B cell (primary cell): Measurements from ENCODE around the gene SLC35E3. TPM values are rescaled to one million over a fixed set of nuclear protein-coding genes. Genes with fewer than 3 reads are reported as not detected.
"Not testable (repeated sequence)": the region's sequence is repeated elsewhere in the genome, so short reads cannot be mapped to it uniquely, and the experiment has no call there.

Experiments
- ATAC-seq: fragments of 200-7000 bp; cut with Tn5 transposase; one replicate; pipeline ENCODE4 v1.10.0; 2021; ENCODE audit warnings: low read depth, mild to moderate bottlenecking, moderate number of reproducible peaks, moderate library complexity
- CTCF ChIA-PET: fragments of 350-600 bp; sonication (Branson Sonifier 250); formaldehyde crosslinking; loops from one replicate; lab custom pipeline; 2021; ENCODE audit warnings: antibody characterized with exemption, inconsistent platforms; lab: Charles Lee
- POLR2A ChIA-PET: fragments of 350-600 bp; sonication (Branson Sonifier 250); formaldehyde crosslinking; loops from one replicate; lab custom pipeline; 2021; ENCODE audit warnings: antibody characterized with exemption; lab: Charles Lee
- DNase-seq: peaks from one replicate; pipeline ENCODE4 v3.0.0; 2013
- H2AFZ ChIP-seq: 2 replicates; pipeline ENCODE4 v1.6.1; 2012; ENCODE audit warnings: mild to moderate bottlenecking, low read depth, low read length; ENCODE audit not compliant: insufficient read depth, poor library complexity, severe bottlenecking
- H3K27ac ChIP-seq, 2 donors: 1 replicate in 1 of 2; 2 replicates in 1 of 2; pipeline ENCODE4 v1.5.1; 2012 to 2013; ENCODE audit warnings: low read length in 2 of 2, mild to moderate bottlenecking in 2 of 2, moderate library complexity in 1 of 2
- H3K27me3 ChIP-seq, 4 experiments: fragments of 200-600 bp in 1 of 4; sonication (generic) in 1 of 4; replicated peaks in 1 of 4; 1 replicate in 2 of 4; 2 replicates in 2 of 4; pipeline versions ENCODE4 v1.6.1 to v1.7.0; 2013 to 2016; ENCODE audit warnings: low read length in 3 of 4, mild to moderate bottlenecking in 2 of 4, mixed read lengths in 1 of 4, moderate library complexity in 1 of 4; ENCODE audit not compliant: insufficient read depth in 4 of 4, control insufficient read depth in 3 of 4; ENCODE audit errors: control extremely low read depth in 1 of 4
- H3K36me3 ChIP-seq, 2 experiments: replicated peaks in 1 of 2; 1 replicate in 1 of 2; 2 replicates in 1 of 2; pipeline versions ENCODE4 v1.6.1 to v1.7.1; 2013; ENCODE audit warnings: low read length in 1 of 2; ENCODE audit not compliant: insufficient read depth in 2 of 2, control insufficient read depth in 1 of 2; ENCODE audit errors: control extremely low read depth in 1 of 2, extremely low read depth in 1 of 2
- H3K4me1 ChIP-seq, 2 donors: fragments of 200-600 bp in 1 of 2; sonication (generic) in 1 of 2; 1 replicate in 1 of 2; 2 replicates in 1 of 2; pipeline versions ENCODE4 v1.5.1 to v1.6.1; 2013 to 2017; ENCODE audit warnings: low read length in 2 of 2; ENCODE audit not compliant: control insufficient read depth in 2 of 2, insufficient read depth in 2 of 2
- H3K4me2 ChIP-seq: replicated peaks from 2 replicates; pipeline ENCODE3; 2012; ENCODE audit warnings: mild to moderate bottlenecking, low read depth, low read length; ENCODE audit not compliant: poor library complexity, severe bottlenecking
- H3K4me3 ChIP-seq, 5 experiments: fragments of 200-600 bp in 1 of 5; sonication (generic) in 1 of 5; 1 replicate in 3 of 5; 2 replicates in 2 of 5; pipeline versions ENCODE4 v1.5.1 to v1.7.0; 2011 to 2016; ENCODE audit warnings: low read length in 4 of 5, mild to moderate bottlenecking in 4 of 5, low read depth in 2 of 5, control low read depth in 1 of 5, moderate library complexity in 1 of 5; ENCODE audit not compliant: insufficient read depth in 1 of 5; ENCODE audit errors: control extremely low read depth in 1 of 5, extremely low read depth in 1 of 5
- H3K79me2 ChIP-seq: fragments of 200-600 bp; sonication (generic); one replicate; pipeline ENCODE4 v1.6.0; 2016; ENCODE audit warnings: low read length; ENCODE audit not compliant: control insufficient read depth, insufficient read depth
- H3K9ac ChIP-seq: fragments of 200-600 bp; sonication (generic); 2 replicates; pipeline ENCODE4 v1.6.1; 2017; ENCODE audit warnings: mild to moderate bottlenecking, low read length, moderate library complexity
- H3K9me3 ChIP-seq, 3 donors: one replicate each; pipeline versions ENCODE4 v1.6.1 to v1.7.1; 2013; ENCODE audit warnings: low read length in 2 of 3; ENCODE audit not compliant: control insufficient read depth in 2 of 3, insufficient read depth in 1 of 3; ENCODE audit errors: control extremely low read depth in 1 of 3
- H4K20me1 ChIP-seq: 2 replicates; pipeline ENCODE4 v1.6.0; 2012; ENCODE audit warnings: mild to moderate bottlenecking, low read length; ENCODE audit not compliant: insufficient read depth, control insufficient read depth, poor library complexity, severe bottlenecking
- H3K27ac Mint-ChIP-seq: one replicate; pipeline ENCODE4 v1.8.0; 2021; ENCODE audit warnings: mixed read lengths
- H3K27me3 Mint-ChIP-seq: one replicate; pipeline ENCODE4 v1.8.0; 2021; ENCODE audit warnings: mixed read lengths
- H3K4me1 Mint-ChIP-seq: one replicate; pipeline ENCODE4 v1.8.0; 2021; ENCODE audit warnings: mixed read lengths
- H3K4me3 Mint-ChIP-seq: one replicate; pipeline ENCODE4 v1.8.0; 2021; ENCODE audit warnings: mixed read lengths
- H3K9me3 Mint-ChIP-seq: one replicate; pipeline ENCODE4 v1.8.0; 2022; ENCODE audit warnings: mixed read lengths; ENCODE audit not compliant: insufficient read depth
- EZH2 ChIP-seq: IDR thresholded peaks from 2 replicates; pipeline ENCODE4 v1.6.1; 2012; ENCODE audit warnings: borderline replicate concordance, low read depth, mild to moderate bottlenecking, moderate library complexity, low read length; ENCODE audit not compliant: insufficient read depth, poor library complexity, severe bottlenecking
- WGBS: methylation state at CpG from one replicate; pipeline ENCODE4 v1.1.5; 2013; ENCODE audit warnings: missing lambda C conversion rate; ENCODE audit not compliant: insufficient coverage; 5-methylcytosine and 5-hydroxymethylcytosine counted together
- intact Hi-C: fragments of 100-400 bp; cut with micrococcal nuclease; formaldehyde crosslinking; loops from one replicate; pipeline ENCODE4 v1.10.0; 2022
- polyA plus RNA-seq: library from polyadenylated mRNA; depleted of rRNA; stranded (reverse); fragments of >200 nt; gene quantifications from 2 replicates; pipeline ENCODE4 v1.2.3, GENCODE V29; 2012
- total RNA-seq, 2 donors: library from RNA; stranded (reverse); fragments of 120-200 nt in 1 of 2; gene quantifications; 1 replicate in 1 of 2; 2 replicates in 1 of 2; pipeline versions ENCODE4 v1.2.3 to v1.2.4, GENCODE V29; 2013 to 2022
- TF ChIP-seq, protein P1 (sequence below): fragments of 200-600 bp; IDR thresholded peaks from one replicate; pipeline ENCODE4 v1.8.0; 2022; ENCODE audit warnings: antibody characterized with exemption, mild to moderate bottlenecking

The SLC35E3 gene
- total and polyA plus RNA-seq, 2 donors (not counting 1 experiment from before 2014, with no cell fraction given), result 7.0 to 15.1 TPM

DNA sequence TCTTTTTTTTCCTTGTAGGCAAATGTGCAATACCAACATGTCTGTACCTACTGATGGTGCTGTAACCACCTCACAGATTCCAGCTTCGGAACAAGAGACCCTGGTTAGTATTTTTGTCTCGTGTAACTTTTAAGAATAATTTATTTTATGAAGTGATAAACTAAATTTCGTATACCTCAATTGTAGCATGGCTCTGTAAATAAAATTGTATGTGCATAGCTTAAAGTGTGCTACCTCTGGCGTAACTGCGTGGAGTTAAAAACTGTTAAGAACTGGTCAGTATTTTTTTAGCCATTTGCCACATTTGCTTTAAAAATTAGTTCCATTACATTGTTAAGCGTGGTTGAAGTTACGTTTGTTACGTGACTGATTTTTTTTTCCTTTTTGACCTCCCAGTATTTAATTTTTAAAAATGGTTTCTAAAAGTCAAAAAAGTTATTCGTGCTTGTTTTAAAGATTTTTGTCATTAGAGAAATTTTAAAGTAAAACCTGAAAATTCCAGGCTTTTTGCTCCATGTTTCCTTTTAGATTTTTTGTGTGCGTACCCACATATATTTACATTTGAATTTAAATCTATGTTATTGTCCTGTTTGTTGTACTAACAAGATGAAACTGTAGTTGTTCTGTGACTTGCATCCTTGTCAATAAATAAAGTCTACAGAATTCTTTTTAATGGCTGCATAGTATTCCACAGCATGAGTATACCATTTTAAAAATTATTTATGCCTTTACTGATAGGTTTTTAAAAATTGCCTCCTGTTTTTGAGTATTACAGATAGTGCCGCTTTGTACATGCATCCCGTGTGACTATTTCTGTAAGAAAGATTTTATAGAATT, 63.4 kb downstream of the SLC35E3 start:
- 83% methylated on average over 4 of the region's 12 CpGs for WGBS
- no peaks in the 10 kb centered on the region for H3K27me3 Mint-ChIP-seq
- peak overlapping the region; percentile 97 for H3K4me3 Mint-ChIP-seq
- intact Hi-C loops, result loop anchor here (2.0 to 10.0 kb wide), 4 partner anchors 451 to 1162 kb away; partner anchors contain the start of genes DYRK2 and IL26
- TF ChIP-seq, protein P1, sequence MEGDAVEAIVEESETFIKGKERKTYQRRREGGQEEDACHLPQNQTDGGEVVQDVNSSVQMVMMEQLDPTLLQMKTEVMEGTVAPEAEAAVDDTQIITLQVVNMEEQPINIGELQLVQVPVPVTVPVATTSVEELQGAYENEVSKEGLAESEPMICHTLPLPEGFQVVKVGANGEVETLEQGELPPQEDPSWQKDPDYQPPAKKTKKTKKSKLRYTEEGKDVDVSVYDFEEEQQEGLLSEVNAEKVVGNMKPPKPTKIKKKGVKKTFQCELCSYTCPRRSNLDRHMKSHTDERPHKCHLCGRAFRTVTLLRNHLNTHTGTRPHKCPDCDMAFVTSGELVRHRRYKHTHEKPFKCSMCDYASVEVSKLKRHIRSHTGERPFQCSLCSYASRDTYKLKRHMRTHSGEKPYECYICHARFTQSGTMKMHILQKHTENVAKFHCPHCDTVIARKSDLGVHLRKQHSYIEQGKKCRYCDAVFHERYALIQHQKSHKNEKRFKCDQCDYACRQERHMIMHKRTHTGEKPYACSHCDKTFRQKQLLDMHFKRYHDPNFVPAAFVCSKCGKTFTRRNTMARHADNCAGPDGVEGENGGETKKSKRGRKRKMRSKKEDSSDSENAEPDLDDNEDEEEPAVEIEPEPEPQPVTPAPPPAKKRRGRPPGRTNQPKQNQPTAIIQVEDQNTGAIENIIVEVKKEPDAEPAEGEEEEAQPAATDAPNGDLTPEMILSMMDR, result no peak
- no peak for TF ChIP-seq EZH2
- Histone ChIP-seq H3K9me3 (no peaks in the 10 kb centered on the region), H3K4me1 (peaks cover 11% of the 10 kb centered on the region in 2 donors), H3K27me3 (no peaks in the 10 kb centered on the region), H3K36me3 (peaks cover 5 to 23% of the 10 kb centered on the region in 2 experiments), H3K4me3 (peak overlapping the region; percentile 65 to 95 (median 84)), H3K27ac (peak overlapping the region; percentile 92 to 95), H3K4me2 (peak overlapping the region; percentile 85), H2AFZ (peak overlapping the region; percentile 92), H4K20me1 (peaks cover 10% of the 10 kb centered on the region), H3K9ac (peak overlapping the region; percentile 90), H3K79me2 (peaks cover 25% of the 10 kb centered on the region)
- H3K4me1 Mint-ChIP-seq, result peaks cover 21% of the 10 kb centered on the region
- DNase-seq, result no peak
- no peak for ATAC-seq
- H3K27ac Mint-ChIP-seq, result peak overlapping the region; percentile 99
- POLR2A ChIA-PET, result interaction anchor here (0.5 to 2.6 kb wide), 4 partner anchors 39 to 449 kb away, joined by 3 to 29 read pairs (median 5); partner anchors contain the start of gene SLC35E3
- H3K9me3 Mint-ChIP-seq, result no peaks in the 10 kb centered on the region
- CTCF ChIA-PET, result interaction anchor here (1.2 to 2.1 kb wide), 4 partner anchors 10 to 197 kb away, joined by 3 to 16 read pairs (median 4); partner anchors contain the start of gene SLC35E3

DNA sequence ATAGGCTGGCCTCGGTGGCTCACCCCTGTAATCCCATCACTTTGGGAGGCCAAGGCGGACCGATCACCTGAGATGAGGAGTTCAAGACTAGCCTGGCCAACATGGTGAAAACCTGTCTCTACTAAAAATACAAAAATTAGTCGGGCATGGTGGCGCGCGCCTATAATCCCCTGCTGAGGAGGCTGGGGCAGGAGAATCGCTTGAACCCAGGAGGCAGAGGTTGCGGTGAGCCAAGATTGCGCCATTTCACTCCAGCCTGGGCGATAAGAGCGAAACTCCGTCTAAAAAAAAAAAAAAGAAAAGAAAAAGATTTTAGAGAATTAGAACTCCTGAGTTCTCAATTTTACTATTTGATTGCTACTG, 64.0 kb downstream of the SLC35E3 start:
- DNase-seq, H3K27ac ChIP-seq, ATAC-seq, CTCF ChIA-PET, H3K27me3 ChIP-seq, H3K27ac Mint-ChIP-seq, H3K27me3 Mint-ChIP-seq, H3K4me2 ChIP-seq, H2AFZ ChIP-seq, H3K4me3 ChIP-seq, H3K9me3 ChIP-seq, POLR2A ChIA-PET, H3K9ac ChIP-seq, H3K9me3 Mint-ChIP-seq: not testable (repeated sequence)
- Histone ChIP-seq H4K20me1 (peaks cover 16% of the 10 kb centered on the region), H3K36me3 (peaks cover 7 to 29% of the 10 kb centered on the region in 2 experiments), H3K79me2 (peaks cover 25% of the 10 kb centered on the region), H3K4me1 (peaks cover 11% of the 10 kb centered on the region in 2 donors)
- intact Hi-C loops, result loop anchor here (10.0 kb wide), 1 partner anchor 555 kb away; no protein-coding TSS in a partner anchor
- Mint-ChIP-seq H3K4me3 (peak overlapping the region; percentile 18), H3K4me1 (peaks cover 23% of the 10 kb centered on the region)
- 100% methylated on average over 5 of the region's 13 CpGs for WGBS

DNA sequence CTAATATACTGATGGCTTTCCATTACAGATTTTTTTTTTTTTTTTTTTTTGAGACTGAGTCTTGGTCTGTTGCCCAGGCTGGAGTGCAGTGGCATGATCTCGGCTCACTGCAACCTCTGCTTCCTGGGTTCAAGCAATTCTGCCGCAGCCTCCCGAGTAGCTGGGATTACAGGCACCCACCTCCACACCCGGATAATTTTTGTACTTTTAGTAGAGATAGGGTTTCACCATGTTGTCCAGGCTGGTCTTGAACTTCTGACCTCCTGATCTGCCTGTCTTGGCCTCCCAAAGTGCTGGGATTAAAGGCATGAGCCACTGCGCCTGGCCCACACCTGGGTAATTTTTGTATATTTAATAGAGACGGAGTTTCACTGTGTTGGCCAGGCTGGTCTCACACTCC, 65.6 kb downstream of the SLC35E3 start:
- H3K9me3 Mint-ChIP-seq, H3K9me3 ChIP-seq, H3K9ac ChIP-seq, H3K27ac Mint-ChIP-seq, H3K27ac ChIP-seq, H3K27me3 Mint-ChIP-seq, H3K27me3 ChIP-seq, H3K4me3 Mint-ChIP-seq, H3K4me3 ChIP-seq, H3K4me2 ChIP-seq, H2AFZ ChIP-seq, DNase-seq, ATAC-seq: not testable (repeated sequence)
- Histone ChIP-seq H4K20me1 (peaks cover 21% of the 10 kb centered on the region), H3K79me2 (peaks cover 33% of the 10 kb centered on the region), H3K36me3 (peaks cover 8 to 41% of the 10 kb centered on the region in 2 experiments), H3K4me1 (peaks cover 11% of the 10 kb centered on the region in 2 donors)
- H3K4me1 Mint-ChIP-seq, result peaks cover 27% of the 10 kb centered on the region
- ChIA-PET CTCF (interaction anchor here (1.2 to 1.4 kb wide), 2 partner anchors 13 to 66 kb away, joined by 4 read pairs; partner anchors contain the start of gene SLC35E3), POLR2A (interaction anchor here (1.0 kb wide), 1 partner anchor 8 kb away, joined by 16 read pairs; no protein-coding TSS in a partner anchor)
- intact Hi-C loops, result loop anchor here (10.0 kb wide), 1 partner anchor 553 kb away; no protein-coding TSS in a partner anchor
- 100% methylated on average over 2 of the region's 6 CpGs for WGBS
